Left renal pelvis (tissue), 4 donors: ENCODE data around the gene LHX1. TPM values are rescaled to one million over a fixed set of nuclear protein-coding genes. Genes with fewer than 3 reads are reported as not detected.

Source experiments
- DNase-seq, 4 donors: peaks; one replicate each; pipeline ENCODE4 v3.0.0-alpha.2; 2013; ENCODE audit warnings: low read depth in 4 of 4, low spot score in 3 of 4
- polyA plus RNA-seq, 4 donors: library from polyadenylated mRNA; unstranded; fragments of 120-200 nt; gene quantifications; one replicate each; pipeline ENCODE4 v1.2.1, GENCODE V29; 2013; ENCODE audit not compliant: insufficient read length in 4 of 4

Gene LHX1
- polyA plus RNA-seq, 4 donors, result 0.97 to 139 (median 75.6) TPM

GRCh38 chr17:36921095-36921851 lies 16.0 kb upstream of the LHX1 start:
- no peak for DNase-seq

GRCh38 chr17:36922175-36922574 lies 15.1 kb upstream of the LHX1 start:
- no peak for DNase-seq

GRCh38 chr17:36923814-36924221 lies 13.5 kb upstream of the LHX1 start:
- no peak for DNase-seq

- no peak for DNase-seq
Observed at GRCh38 chr17:36926226-36926625, 11.0 kb upstream of the LHX1 start.

GRCh38 chr17:36926701-36927100 lies 10.6 kb upstream of the LHX1 start:
- DNase-seq, result no peak

- DNase-seq, result no peak
Observed at GRCh38 chr17:36928471-36929345, 8.6 kb upstream of the LHX1 start.

GRCh38 chr17:36929851-36930582 lies 7.3 kb upstream of the LHX1 start:
- DNase-seq, result no peak

GRCh38 chr17:36930583-36930900 lies 6.7 kb upstream of the LHX1 start:
- DNase-seq, result no peak

GRCh38 chr17:36931096-36931696 lies 6.1 kb upstream of the LHX1 start:
- DNase-seq, result no peak

- DNase-seq, result no peak
Observed at GRCh38 chr17:36931697-36932382, 5.4 kb upstream of the LHX1 start.

GRCh38 chr17:36932383-36932693 lies 4.9 kb upstream of the LHX1 start:
- no peak for DNase-seq

GRCh38 chr17:36932694-36933511 lies 4.4 kb upstream of the LHX1 start:
- no peak for DNase-seq

GRCh38 chr17:36933512-36934143 lies 3.6 kb upstream of the LHX1 start:
- DNase-seq, result no peak

GRCh38 chr17:36934144-36934691 lies 3.1 kb upstream of the LHX1 start:
- no peak for DNase-seq

GRCh38 chr17:36934692-36935630 lies 2.3 kb upstream of the LHX1 start:
- DNase-seq, result no peak

GRCh38 chr17:36935671-36936454 lies 1.4 kb upstream of the LHX1 start:
- DNase-seq, result no peak

- peak in 1 of 4 donors; percentile 80 for DNase-seq
Observed at GRCh38 chr17:36936455-36937000, 747 bp upstream of the LHX1 start.
